Thymus (tissue), 11 donors: ENCODE results near the gene GPR15LG. TPM values are rescaled to one million over a fixed set of nuclear protein-coding genes. Genes with fewer than 3 reads are reported as not detected.
"Not testable (repeated sequence)": the region's sequence is repeated elsewhere in the genome, so short reads cannot be mapped to it uniquely, and the experiment has no call there.

Experiments used
- DNase-seq, 9 donors: peaks; one replicate each; pipeline ENCODE4 v3.0.0-alpha.2; 2013; ENCODE audit warnings: low spot score in 9 of 9, low read depth in 6 of 9, missing footprints in 1 of 9
- H3K27ac ChIP-seq, 2 donors: one replicate each; pipeline ENCODE4 v1.5.1; 2013; ENCODE audit warnings: control low read depth in 1 of 2, low read depth in 1 of 2, low read length in 1 of 2, mild to moderate bottlenecking in 1 of 2, moderate library complexity in 1 of 2
- H3K27me3 ChIP-seq, 2 donors: one replicate each; pipeline ENCODE4 v1.5.1; 2013; ENCODE audit warnings: low read length in 1 of 2; ENCODE audit not compliant: control insufficient read depth in 2 of 2, insufficient read depth in 1 of 2
- H3K36me3 ChIP-seq, 2 donors: one replicate each; pipeline ENCODE4 v1.5.1; 2013; ENCODE audit warnings: low read length in 1 of 2, mild to moderate bottlenecking in 1 of 2, moderate library complexity in 1 of 2; ENCODE audit not compliant: control insufficient read depth in 2 of 2, insufficient read depth in 2 of 2
- H3K4me1 ChIP-seq, 2 donors: one replicate each; pipeline ENCODE4 v1.5.1; 2013; ENCODE audit warnings: low read length in 2 of 2; ENCODE audit not compliant: control insufficient read depth in 2 of 2, insufficient read depth in 2 of 2
- H3K4me3 ChIP-seq, 2 donors: one replicate each; pipeline ENCODE4 v1.5.1; 2013; ENCODE audit warnings: low read length in 2 of 2, control low read depth in 1 of 2, mild to moderate bottlenecking in 1 of 2
- H3K9me3 ChIP-seq, 2 donors: one replicate each; pipeline ENCODE4 v1.5.1; 2013; ENCODE audit warnings: low read length in 1 of 2, mild to moderate bottlenecking in 1 of 2; ENCODE audit not compliant: control insufficient read depth in 2 of 2, insufficient read depth in 1 of 2
- WGBS: extraction: QIAGEN DNeasy Blood & Tissue Kit; methylation state at CpG from one replicate; pipeline ENCODE4 v1.1.7; 2013; 5-methylcytosine and 5-hydroxymethylcytosine counted together
- polyA plus RNA-seq: library from polyadenylated mRNA; stranded (reverse); fragments of 200-250 nt; gene quantifications from one replicate; pipeline ENCODE4 v1.2.3, GENCODE V29; 2013
- total RNA-seq: library from RNA; stranded (reverse); fragments of 120-200 nt; gene quantifications from one replicate; pipeline ENCODE4 v1.2.4, GENCODE V29; 2013
- donor health status: healthy.

Gene GPR15LG
- total and polyA plus RNA-seq, 2 donors: 0.38 to 7.7 TPM

- Histone ChIP-seq H3K27ac (no peak overlapping the region), H3K9me3 (no peaks in the 10 kb centered on the region), H3K4me3 (no peak overlapping the region), H3K4me1 (no peaks in the 10 kb centered on the region), H3K27me3 (no peaks in the 10 kb centered on the region), H3K36me3 (peaks cover 32 to 77% of the 10 kb centered on the region in 2 donors)
- DNase-seq: no peak
Measured at GRCh38 chr10:84147347-84147746, 26.3 kb upstream of the GPR15LG start.

GRCh38 chr10:84148006-84148597 lies 25.5 kb upstream of the GPR15LG start:
- DNase-seq: peak in 3 of 9 donors; percentile 17 to 53 (median 42)
- H3K36me3 ChIP-seq: peaks cover 32 to 76% of the 10 kb centered on the region in 2 donors
- not testable (repeated sequence) for H3K4me1 ChIP-seq, H3K27me3 ChIP-seq, H3K4me3 ChIP-seq, H3K9me3 ChIP-seq, H3K27ac ChIP-seq
- WGBS: 85% methylated on average over 9 of the region's 9 CpGs

- Histone ChIP-seq H3K27me3 (no peaks in the 10 kb centered on the region), H3K4me3 (no peak overlapping the region), H3K36me3 (peaks cover 33 to 69% of the 10 kb centered on the region in 2 donors), H3K27ac (no peak overlapping the region), H3K9me3 (no peaks in the 10 kb centered on the region), H3K4me1 (no peaks in the 10 kb centered on the region)
- DNase-seq: no peak
- 98% methylated on average over 2 of the region's 2 CpGs for WGBS
Measured at GRCh38 chr10:84149854-84150253, 23.7 kb upstream of the GPR15LG start.

- H3K4me1 ChIP-seq: no peaks in the 10 kb centered on the region
- no peaks in the 10 kb centered on the region for H3K27me3 ChIP-seq
- no peak for DNase-seq
- peaks cover 28 to 45% of the 10 kb centered on the region in 2 donors for H3K36me3 ChIP-seq
- no peak overlapping the region for H3K27ac ChIP-seq
- no peak overlapping the region for H3K4me3 ChIP-seq
- H3K9me3 ChIP-seq: no peaks in the 10 kb centered on the region
Measured at GRCh38 chr10:84152769-84153168, 20.8 kb upstream of the GPR15LG start.

GRCh38 chr10:84155521-84155920 lies 18.1 kb upstream of the GPR15LG start:
- Histone ChIP-seq H3K27me3 (peaks cover 2 to 6% of the 10 kb centered on the region in 2 donors), H3K36me3 (peaks cover 14 to 25% of the 10 kb centered on the region in 2 donors), H3K9me3 (no peaks in the 10 kb centered on the region), H3K27ac (no peak overlapping the region), H3K4me3 (no peak overlapping the region), H3K4me1 (no peaks in the 10 kb centered on the region)
- no peak for DNase-seq
- 95% methylated on average over 4 of the region's 4 CpGs for WGBS

- no peaks in the 10 kb centered on the region for H3K4me1 ChIP-seq
- DNase-seq: no peak
- H3K36me3 ChIP-seq: peaks cover 10 to 20% of the 10 kb centered on the region in 2 donors
- no peak overlapping the region for H3K27ac ChIP-seq
- H3K27me3 ChIP-seq: peaks cover 2 to 6% of the 10 kb centered on the region in 2 donors
- WGBS: 98% methylated on average over 2 of the region's 2 CpGs
- H3K9me3 ChIP-seq: no peaks in the 10 kb centered on the region
- no peak overlapping the region for H3K4me3 ChIP-seq
Measured at GRCh38 chr10:84156009-84156408, 17.6 kb upstream of the GPR15LG start.

GRCh38 chr10:84156768-84157167 lies 16.8 kb upstream of the GPR15LG start:
- WGBS: 85% methylated on average over 10 of the region's 10 CpGs
- no peak overlapping the region for H3K27ac ChIP-seq

GRCh38 chr10:84158061-84158460 lies 15.5 kb upstream of the GPR15LG start:
- DNase-seq: no peak
- H3K27me3 ChIP-seq: peaks cover 2 to 6% of the 10 kb centered on the region in 2 donors
- peaks cover 9% of the 10 kb centered on the region in 2 donors for H3K36me3 ChIP-seq
- WGBS: 98% methylated on average over 2 of the region's 2 CpGs
- H3K9me3 ChIP-seq: no peaks in the 10 kb centered on the region
- H3K4me3 ChIP-seq: no peak overlapping the region
- no peaks in the 10 kb centered on the region for H3K4me1 ChIP-seq
- no peak overlapping the region for H3K27ac ChIP-seq

More at GRCh38 chr10:84156768-84157167, 16.8 kb upstream of the GPR15LG start:
- Histone ChIP-seq H3K4me1 (no peaks in the 10 kb centered on the region), H3K9me3 (no peaks in the 10 kb centered on the region), H3K36me3 (peaks cover 9 to 17% of the 10 kb centered on the region in 2 donors), H3K4me3 (no peak overlapping the region), H3K27me3 (peaks cover 2 to 6% of the 10 kb centered on the region in 2 donors)
- DNase-seq: no peak

GRCh38 chr10:84158550-84158949 lies 15.1 kb upstream of the GPR15LG start:
- H3K27ac ChIP-seq: no peak overlapping the region
- no peaks in the 10 kb centered on the region for H3K4me1 ChIP-seq
- H3K36me3 ChIP-seq: peaks cover 7 to 9% of the 10 kb centered on the region in 2 donors
- WGBS: 85% methylated on average over 4 of the region's 4 CpGs
- DNase-seq: no peak
- no peak overlapping the region for H3K4me3 ChIP-seq
- no peaks in the 10 kb centered on the region for H3K9me3 ChIP-seq
- H3K27me3 ChIP-seq: peaks cover 2 to 9% of the 10 kb centered on the region in 2 donors
